Stimulated activated CD8-positive, alpha-beta memory T cell treated with anti-CD3 and anti-CD28 coated beads, Interleukin-4, amount 100 ng/mL, for 4 hours (primary cell): ENCODE results near the gene SRPK2.
A peak's percentile ranks its signal among the peaks of the same experiment; 100 is the strongest.
"Not testable (repeated sequence)": the region's sequence is repeated elsewhere in the genome, so short reads cannot be mapped to it uniquely, and the experiment has no call there.

Source experiments
- DNase-seq, 2 donors: peaks; one replicate each; pipeline ENCODE4 v3.0.0-alpha.2; 2020; ENCODE audit warnings: low read depth in 2 of 2, low spot score in 1 of 2

SRPK2 gene

DNA sequence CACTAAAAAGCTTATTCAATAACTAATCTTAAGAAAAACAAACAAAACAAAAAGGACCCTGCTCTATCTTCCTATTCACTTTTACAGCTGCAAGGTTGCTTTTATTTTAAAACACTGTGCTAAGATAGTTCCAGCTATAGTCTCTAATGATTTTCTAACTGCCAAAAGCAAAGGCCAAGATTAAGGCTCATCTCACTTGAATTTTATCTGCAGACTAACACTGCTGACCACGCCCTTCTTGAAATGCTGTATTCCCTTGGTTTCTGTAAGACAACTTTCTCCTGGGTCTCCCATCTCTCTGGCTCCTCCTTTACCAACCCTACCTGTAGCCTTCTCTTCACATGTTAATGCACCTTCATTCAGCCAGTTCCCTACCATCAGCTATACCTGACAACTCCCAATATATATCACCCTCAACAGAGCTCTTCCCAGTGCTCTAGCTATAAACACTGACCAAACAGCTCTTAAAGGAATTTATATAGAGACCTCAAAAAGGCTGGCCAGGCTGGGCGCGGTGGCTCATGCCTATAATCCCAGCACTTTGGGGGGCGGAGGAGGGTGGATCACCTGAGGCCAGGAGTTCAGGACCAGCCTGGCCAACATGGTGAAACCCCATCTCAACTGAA, 11.7 kb downstream of the SRPK2 start:
- DNase-seq, result no peak

DNA sequence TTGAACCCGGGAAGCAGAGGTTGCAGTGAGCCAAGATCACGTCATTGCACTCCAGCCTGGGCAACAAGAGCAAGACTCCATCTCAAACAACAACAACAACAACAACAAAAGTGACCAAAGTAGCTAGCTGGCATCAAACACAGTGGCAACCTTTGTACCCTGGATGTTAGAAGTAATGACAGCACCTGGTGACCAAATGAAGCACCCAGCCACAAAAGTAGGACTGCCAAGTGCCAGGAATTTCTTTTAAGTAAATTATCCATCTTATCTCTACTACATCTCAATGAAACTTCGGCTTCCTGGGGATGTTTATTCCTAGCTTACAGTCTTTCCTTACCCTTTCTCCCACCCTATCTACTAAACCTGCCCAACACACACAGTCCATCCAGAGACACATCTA, 18.8 kb downstream of the SRPK2 start:
- DNase-seq, result no peak

DNA sequence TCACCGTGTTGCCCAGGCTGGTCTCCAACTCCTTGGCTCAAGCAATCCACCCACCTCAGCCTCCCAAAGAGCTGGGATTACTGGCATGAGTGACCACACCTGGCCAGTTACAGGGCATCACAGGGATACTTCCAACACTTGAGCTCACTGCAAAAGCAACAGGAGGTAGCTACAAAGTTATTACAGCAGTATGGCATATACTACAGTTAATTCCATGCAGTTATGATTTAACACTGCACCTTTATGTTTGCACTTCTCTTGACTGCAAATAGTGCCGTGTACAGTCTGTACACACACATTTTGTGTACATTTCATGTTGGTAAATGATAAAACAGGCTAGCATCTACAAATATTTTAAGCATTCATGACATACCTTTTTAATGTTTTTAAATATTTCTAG, 21.3 kb downstream of the SRPK2 start:
- no peak for DNase-seq

DNA sequence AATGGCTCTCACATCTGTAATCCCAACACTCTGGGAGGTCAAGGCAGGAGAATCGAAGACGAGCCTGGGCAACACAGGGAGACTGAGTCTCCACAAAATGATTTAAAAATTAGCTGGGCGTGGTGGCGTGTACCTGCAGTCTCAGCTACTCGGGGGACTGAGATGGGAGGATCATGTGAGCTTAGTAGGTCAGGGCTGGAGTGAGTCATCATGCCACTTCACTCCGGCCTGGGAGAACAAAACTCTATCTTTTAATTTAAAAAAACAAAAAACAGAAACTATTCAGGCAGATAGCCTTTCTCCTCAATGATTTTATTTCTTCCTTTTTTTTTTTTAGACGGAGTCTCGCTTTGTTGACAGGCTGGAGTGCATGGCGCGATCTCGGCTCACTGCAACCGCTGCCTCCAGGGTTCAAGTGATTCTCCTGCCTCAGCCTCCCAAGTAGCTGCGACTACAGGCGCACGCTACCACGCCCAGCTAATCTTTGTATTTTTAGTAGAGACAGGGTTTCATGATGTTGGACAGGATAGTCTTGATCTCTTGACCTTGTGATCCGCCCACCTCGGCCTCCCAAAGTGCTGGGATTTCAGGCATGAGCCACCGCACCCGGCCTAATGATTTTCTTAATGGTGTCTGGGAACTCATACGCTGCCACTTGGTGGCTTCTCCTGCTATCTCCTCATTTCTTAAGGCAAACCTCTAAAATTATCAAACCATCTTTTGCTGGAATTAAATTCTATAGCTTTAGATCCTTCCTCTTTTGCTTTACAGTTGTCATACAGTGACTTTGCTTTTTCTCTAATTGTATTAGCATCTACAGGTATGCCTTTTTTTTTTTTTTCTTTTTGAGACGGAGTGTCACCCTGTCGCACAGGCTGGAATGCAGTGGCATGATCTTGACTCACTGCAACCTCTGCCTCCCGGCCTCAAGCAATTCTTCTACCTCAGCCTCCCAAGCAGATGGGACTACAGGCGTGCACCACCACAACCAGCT, 22.9 kb downstream of the SRPK2 start:
- DNase-seq, result no peak

DNA sequence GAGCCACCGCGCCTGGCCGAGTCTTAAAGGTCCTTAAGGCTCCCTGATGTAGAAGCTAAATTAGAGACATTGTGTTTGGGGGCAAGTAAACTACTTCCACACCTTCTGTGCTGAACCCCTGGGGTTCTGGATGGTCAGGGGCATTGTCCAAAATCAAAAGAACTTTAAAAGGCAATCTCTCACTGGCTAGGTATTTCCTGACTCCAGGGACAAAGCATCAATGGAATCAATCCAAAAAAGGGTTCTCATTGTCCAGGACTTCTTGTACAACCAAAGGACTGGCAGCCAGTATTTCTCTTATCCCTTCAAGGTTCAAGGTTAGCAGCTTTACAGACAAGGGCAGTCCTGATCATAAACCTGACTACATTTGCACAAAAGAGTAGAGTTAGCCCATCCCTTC, 24.0 kb downstream of the SRPK2 start:
- no peak for DNase-seq

DNA sequence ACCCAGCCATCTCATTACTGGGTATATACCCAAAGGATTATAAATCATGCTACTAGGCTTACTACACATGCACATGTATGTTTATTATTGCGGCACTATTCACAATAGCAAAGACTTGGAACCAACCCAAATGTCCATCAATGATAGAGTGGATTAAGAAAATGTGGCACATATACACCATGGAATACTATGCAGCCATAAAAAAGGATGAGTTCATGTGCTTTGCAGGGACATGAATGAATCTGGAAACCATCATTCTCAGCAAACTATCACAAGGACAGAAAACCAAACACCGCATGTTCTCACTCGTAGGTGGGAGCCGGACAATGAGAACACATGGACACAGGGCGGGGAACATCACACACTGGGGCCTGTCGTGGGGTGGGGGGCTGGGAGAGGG, 25.1 kb downstream of the SRPK2 start:
- DNase-seq, result not testable (repeated sequence)

DNA sequence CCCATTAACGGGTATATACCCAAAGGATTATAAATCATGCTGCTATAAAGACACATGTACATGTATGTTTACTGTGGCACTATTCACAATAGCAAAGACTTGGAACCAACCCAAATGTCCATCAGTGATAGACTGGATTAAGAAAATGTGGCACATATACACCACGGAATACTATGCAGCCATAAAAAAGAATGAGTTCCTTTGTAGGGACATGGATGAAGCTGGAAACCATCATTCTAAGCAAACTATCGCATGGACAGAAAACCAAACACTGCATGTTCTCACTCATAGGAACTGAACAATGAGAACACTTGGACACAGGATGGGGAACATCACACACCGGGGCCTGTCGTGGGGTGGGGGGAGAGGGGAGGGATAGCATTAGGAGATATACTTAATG, 26.0 kb downstream of the SRPK2 start:
- not testable (repeated sequence) for DNase-seq

DNA sequence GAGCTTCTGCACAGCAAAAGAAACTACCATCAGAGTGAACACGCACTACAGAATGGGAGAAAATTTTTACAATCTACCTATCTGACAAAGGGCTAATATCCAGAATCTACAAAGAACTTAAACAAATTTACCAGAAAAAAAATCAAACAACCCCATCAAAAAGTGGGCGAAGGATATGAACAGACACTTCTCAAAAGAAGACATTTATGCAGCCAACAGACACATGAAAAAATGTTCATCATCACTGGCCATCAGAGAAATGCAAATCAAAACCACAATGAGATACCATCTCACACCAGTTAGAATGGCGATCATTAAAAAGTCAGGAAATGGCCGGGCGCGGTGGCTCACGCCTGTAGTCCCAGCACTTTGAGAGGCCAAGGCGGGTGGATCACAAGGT, 26.7 kb downstream of the SRPK2 start:
- not testable (repeated sequence) for DNase-seq

DNA sequence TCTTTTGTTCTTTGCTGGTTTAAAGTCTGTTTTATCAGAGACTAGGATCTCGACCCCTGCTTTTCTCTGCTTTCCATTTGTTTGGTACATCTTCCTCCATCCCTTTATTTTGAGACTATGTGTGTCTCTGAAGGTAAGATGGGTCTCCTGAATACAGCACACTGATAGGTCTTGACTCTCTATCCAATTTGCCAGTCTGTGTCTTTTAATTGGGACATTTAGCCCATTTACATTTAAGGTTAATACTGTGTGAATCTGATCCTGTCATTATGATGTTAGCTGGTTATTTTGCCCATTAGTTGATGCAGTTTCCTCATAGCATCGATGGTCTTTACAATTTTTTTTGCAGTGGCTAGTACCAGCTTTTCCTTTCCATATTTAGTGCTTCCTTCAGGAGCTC, 28.6 kb downstream of the SRPK2 start:
- DNase-seq, result not testable (repeated sequence)

DNA sequence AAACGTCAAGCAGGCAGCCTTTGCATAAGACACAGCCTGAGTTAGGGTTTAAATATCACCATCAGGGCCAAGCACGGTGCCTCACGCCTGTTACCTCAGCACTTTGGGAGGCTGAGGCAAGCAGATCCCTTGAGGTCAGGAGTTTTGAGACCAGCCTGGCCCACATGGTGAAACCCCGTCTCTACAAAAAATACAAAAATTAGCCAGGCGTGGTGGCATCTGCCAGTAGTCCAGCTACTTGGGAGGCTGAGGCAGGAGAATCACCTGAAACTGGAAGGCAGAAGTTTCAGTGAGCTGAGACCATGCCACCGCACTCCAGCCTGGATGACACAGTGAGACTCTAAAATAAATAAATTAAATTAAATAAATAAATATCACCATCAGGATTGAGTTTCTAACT, 33.0 kb downstream of the SRPK2 start:
- no peak for DNase-seq

DNA sequence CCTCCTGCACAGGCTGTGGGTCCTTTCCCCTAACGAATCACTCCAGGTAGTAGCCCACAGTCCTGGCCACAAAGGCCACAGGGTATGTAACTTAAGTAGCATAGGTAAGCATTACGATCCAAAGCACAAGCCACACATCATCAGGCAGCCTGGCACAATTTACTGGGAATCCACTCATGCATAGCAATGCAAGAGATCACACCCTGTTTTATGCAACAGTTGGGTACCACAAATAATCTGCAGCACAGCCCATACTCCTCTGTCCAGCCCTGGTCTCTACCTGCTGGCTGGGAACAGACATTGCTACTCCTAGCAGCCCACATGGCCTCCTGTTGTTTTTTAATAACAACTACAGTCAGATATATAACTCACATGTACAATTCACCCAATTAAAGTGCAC, 34.3 kb downstream of the SRPK2 start:
- DNase-seq, result no peak

DNA sequence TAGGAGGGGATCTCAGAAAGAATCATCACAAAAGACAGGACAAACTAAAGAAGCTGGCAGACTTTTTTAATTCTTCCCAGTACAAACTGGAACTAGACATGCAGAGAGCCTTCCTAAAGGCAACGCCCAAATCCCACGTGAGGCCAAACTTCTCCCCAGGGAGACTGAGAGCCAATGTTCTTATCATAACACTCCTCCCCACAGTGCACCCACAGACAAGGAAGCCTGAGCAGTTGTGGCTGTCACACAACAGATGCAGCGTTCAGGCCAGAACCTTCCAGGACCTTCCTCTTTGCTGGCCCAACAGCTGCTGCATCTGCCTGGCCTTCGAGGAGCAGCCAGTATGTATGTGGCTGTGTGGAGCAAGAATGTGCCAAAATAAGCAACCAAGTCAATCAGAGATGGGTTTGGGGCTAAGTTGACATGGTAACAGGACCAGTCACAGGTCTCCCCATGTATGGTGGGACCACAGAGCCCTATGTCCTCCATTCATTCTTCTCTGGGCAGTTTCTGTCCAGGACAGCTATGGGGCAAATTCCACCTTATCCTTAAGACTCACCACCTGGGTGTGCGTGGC, 34.9 kb downstream of the SRPK2 start:
- no peak for DNase-seq

DNA sequence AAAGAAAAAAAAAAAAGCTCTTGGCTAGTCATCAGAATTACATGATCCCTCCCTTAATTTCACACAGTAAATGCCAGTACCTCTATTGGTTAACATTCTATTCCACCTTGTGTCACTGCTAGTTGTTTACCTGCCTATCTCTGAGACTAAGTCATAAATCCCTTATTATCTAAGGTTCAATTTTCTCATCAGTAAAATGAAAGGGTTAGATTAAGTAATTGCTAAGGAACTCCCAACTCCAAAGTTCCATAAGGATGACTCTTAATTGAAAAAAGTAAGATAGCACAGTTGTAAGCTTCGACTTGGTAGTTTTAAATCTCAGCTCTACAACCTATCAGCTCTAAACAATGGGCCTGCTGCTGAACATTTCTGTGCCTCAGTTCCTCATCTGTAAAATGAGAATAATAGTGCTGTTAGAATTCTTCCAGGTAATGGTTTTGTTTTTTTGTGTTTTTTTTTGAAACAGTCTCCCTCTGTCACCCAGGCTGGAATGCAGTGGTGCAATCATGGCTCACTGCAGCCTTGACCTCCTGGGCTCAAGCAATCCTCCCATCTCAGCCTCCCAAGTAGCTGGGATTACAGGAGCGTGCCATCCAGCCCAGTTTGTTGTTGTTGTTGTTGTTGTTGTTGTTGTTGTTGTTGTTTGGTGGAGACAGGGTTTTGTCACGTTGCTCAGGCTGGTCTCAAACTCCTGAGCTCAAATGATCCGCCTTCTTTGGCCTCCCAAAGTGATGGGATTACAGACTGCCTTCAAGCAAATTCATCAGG, 35.6 kb downstream of the SRPK2 start:
- no peak for DNase-seq

DNA sequence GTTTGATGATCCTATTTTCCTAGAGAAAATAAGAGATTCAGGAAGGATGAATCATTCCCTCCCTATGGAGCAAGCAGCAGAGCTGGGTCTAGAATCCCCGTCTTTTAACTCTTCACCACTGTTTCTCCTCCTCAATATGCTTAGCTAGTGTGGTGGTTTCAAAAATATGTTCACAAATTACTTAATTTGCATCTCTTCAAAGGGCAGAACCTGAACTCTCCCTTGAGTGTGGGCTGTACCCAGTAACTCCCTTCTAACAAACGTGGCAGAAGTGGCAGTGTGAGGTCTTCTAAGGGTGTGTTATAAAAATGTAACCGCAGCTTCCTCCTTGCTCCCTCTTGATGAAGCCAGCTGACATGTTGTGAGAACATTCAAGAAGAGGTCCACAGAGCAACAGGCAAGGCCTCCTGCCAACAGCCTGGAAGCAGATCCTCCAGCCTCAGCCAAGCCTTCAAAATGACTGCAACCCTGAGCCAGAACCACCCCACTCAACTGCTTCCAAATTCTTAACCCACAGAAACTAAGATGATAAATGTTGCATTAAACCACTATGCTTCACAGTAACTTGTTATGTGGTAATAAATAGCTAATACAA, 36.6 kb downstream of the SRPK2 start:
- DNase-seq, result peak; percentile 7 to 19

DNA sequence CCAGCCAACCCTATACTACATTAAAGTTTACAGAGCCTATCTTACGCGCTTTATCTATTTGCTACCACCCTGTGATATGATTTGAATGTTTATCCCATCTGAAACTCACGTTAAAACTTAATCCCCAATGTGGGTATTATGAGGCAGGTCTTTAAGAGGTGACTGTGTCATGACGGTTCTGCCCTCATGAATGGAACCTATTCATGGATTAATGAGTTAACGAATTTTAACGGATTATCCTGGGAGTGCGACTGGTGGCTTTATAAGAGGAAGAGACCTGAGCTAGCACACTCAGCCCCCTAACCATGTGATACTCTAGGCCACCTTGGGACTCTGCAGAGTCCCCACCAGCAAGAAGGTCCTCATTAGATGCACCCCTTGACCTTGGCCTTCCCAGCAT, 37.8 kb downstream of the SRPK2 start:
- no peak for DNase-seq

DNA sequence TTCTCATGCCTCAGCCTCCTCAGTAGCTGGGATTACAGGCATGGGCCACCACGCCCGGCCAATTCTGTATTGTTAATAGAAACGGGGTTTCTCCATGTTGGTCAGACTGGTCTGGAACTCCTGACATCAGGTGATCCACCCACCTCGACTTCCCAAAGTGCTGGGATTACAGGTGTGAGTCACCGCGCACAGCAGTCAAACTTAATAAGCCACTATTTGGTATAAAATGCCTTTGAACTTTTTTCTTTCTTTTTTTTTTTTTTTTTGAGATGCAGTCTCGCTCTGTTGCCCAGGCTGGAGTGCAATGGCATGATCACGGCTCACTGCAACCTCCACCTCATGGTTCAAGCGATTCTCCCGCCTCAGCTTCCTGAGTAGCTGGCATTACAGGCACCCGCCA, 40.5 kb downstream of the SRPK2 start:
- not testable (repeated sequence) for DNase-seq

DNA sequence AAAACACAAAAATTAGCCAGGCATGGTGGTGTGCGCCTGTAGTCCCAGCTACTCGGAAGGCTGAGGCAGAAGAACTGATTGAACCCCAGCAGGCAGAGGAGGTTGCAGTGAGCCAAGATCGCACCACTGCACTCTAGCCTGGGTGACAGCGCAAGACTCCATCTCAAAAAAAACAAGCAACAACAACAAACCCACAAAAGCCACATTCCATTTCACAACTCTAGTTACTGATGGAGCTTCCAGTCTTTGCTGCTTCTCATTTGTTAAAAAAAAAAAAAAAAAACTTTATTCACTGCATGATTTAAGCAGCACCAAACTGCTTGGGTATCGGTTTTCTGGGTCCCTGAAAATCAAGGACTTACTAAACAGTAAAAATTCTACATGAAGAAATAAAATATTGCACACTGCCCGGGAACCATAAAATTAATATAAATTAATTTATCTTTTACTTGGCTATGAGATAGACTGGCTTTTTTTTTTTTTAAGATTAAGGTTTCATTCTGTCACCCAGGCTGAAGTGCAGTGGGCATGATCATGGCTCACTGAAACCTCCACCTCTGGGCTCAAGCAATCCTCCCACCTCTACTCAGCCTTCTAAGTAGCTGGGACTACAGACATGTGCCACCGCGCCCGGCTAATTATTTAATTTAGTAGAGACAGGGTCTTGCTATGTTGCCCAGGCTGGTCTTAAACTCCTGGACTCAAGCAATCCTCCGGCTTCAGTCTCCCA, 42.0 kb downstream of the SRPK2 start:
- no peak for DNase-seq

DNA sequence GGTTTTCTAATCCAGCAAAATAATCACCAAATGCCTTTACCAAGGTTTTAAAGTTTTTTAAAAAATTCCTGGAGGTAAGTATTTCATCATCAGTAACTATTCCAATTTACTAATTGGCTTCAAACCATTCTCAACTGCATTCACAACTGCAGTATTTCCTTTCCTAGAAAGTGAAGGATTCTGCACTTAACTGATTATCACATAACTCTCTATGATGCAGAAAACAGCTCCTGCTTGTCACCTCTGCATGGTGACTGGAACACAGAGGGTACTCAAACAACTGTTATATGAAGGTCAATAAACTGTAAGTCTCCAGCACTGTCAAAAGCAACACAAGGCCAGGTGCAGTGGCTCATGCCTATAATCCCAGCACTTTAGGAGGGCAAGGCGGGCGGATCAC, 42.6 kb downstream of the SRPK2 start:
- DNase-seq, result no peak

DNA sequence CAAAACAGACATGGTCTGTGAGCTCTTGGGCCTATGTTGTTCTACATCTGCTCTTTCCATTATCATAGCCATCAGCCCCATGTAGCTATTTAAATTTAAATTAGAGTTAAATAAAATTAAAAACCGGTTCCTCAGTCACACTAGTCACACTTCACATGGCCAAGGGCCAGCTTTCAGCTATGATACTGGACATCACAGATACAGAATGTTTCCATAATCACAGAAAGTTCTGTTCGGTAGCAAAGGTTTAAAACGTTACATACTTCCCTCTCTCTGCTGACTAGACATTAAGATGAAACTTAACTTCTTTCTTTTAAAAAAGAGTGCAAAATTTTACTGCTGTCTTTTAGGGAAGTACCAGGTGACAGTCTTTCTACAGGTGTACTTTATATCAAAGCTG, 43.0 kb downstream of the SRPK2 start:
- no peak for DNase-seq

DNA sequence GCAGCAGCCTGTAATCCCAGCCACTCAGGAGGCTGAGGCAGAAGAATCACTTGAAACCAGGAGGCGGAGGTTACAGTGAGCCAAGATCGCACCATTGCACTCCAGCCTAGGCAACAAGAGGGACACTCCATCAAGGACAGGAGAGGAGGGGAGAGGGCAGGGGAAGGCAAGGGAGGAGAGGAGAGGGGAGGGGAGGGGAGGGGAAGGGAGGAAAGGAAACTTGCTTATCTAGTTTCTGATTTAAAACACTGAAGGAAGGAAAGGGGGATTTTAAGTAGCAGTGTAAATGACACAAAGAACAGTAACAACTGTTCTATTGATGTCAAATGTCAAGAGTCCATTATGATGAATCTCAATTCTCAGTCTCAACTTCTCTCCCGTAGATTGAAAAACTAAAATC, 43.7 kb downstream of the SRPK2 start:
- DNase-seq, result no peak
